ENCODE measurements around the gene PRMT6.

The PRMT6 gene

DNA sequence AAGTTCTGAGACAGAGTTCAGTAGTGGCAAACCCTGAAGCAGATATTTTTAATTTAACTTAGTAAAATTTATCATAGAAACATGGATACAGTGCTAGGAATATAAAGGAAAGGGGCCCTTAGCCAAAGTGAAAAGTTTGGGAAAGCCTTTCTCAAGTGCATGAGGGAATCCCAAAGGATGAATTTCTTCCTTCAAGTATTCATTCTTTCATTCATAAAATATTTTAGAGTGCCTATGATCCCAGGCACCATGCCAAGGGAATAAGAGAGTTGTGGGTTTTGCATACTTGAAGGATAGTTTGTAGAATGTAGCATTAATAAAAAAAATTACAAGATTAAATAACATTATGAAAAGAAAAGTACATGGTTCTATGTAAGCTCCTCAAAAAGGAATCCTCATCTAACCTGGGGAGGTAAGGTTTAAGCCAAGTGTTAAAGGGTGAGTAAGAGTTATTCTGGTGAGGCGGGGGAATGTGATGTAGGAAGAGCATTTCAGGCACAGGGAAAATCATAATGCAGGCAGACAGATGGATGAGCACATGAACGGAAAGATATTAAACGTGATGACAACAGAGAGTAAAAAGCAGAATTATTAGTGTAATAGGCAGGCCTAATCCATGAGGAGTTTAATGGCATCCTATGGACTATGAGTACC lies 44.0 kb downstream of the PRMT6 start:
- H2AFZ ChIP-seq (ENCODE audit: low read length) = no peak overlapping the region
- no peaks in the 10 kb centered on the region for H3K27me3 ChIP-seq (ENCODE audit: control insufficient read depth in 3 of 3, insufficient read depth in 3 of 3, low read depth in 1 of 3, low read length in 3 of 3)
- H3K4me3 ChIP-seq (ENCODE audit: low read length in 2 of 2) = no peak overlapping the region
- no peak overlapping the region for H3K4me2 ChIP-seq (ENCODE audit: insufficient read depth, low read length, poor library complexity, severe bottlenecking)
- no peak overlapping the region for H2BK12ac ChIP-seq (ENCODE audit: low read length)
- H4K91ac ChIP-seq (ENCODE audit: low read depth, low read length, poor library complexity) = no peak overlapping the region
- H3K4ac ChIP-seq (ENCODE audit: low read length) = no peak overlapping the region
- H3K4me1 ChIP-seq (ENCODE audit: control insufficient read depth in 2 of 2, insufficient read depth in 1 of 2, low read depth in 1 of 2, low read length in 2 of 2) = no peaks in the 10 kb centered on the region
- H3K18ac ChIP-seq (ENCODE audit: low read length) = no peak overlapping the region
- no peak overlapping the region for H3K14ac ChIP-seq (ENCODE audit: low read length)
- H2BK120ac ChIP-seq (ENCODE audit: low read depth, low read length) = no peak overlapping the region
- no peak overlapping the region for H3K27ac ChIP-seq (replicated peaks; ENCODE audit: low read length)
- no peaks in the 10 kb centered on the region for H3K36me3 ChIP-seq (replicated peaks in 1 of 2; ENCODE audit: control insufficient read depth in 2 of 2, insufficient read depth in 2 of 2, low read length in 2 of 2)
- H3K23ac ChIP-seq (ENCODE audit: low read depth, low read length, poor library complexity) = no peak overlapping the region
- H2AK5ac ChIP-seq (ENCODE audit: low read depth, low read length) = no peak overlapping the region
- H3K79me1 ChIP-seq (ENCODE audit: low read depth, low read length) = no peaks in the 10 kb centered on the region
- no CpG with 5 or more reads among the region's 3 CpGs for WGBS, 2 donors (ENCODE audit: extremely low coverage in 2 of 2, insufficient read length in 2 of 2, insufficient replicate concordance in 1 of 2)
- no peak overlapping the region for H4K8ac ChIP-seq (ENCODE audit: low read depth, low read length)
- H3K9me3 ChIP-seq (replicated peaks in 1 of 2; ENCODE audit: control insufficient read depth in 2 of 2, insufficient read depth in 1 of 2, low read depth in 1 of 2, low read length in 2 of 2) = no peaks in the 10 kb centered on the region
- no peak overlapping the region for H3K9ac ChIP-seq (ENCODE audit: low read depth, low read length, poor library complexity)
- no peak for DNase-seq (ENCODE audit: low spot score)
- H2BK5ac ChIP-seq (ENCODE audit: low read length) = no peak overlapping the region
- no peak overlapping the region for H2BK15ac ChIP-seq (ENCODE audit: low read length)

DNA sequence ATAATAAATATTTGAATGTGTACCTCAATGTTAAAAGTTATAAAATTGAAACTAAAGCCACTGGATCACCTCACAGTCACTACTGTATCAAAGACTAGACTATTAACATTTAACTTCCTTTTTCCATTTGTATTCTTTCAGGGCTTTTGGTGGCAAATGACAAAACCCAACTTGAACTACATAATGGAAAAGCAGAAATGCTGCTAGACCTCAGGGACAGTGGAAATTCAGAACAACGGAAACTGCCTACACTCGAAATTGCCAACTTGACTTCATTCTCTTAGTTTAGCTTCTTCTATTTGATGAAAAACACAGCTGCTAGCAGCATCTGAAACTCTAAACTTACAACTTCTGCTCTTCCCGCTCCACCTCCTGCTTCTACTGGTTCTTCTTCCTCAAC lies 49.4 kb downstream of the PRMT6 start:
- Histone ChIP-seq H3K14ac (ENCODE audit: low read length) (no peak overlapping the region), H3K9ac (ENCODE audit: low read depth, low read length, poor library complexity) (no peak overlapping the region), H3K4ac (ENCODE audit: low read length) (no peak overlapping the region), H3K27ac (replicated peaks; ENCODE audit: low read length) (no peak overlapping the region), H3K9me3 (replicated peaks in 1 of 2; ENCODE audit: control insufficient read depth in 2 of 2, insufficient read depth in 1 of 2, low read depth in 1 of 2, low read length in 2 of 2) (no peaks in the 10 kb centered on the region), H3K4me3 (ENCODE audit: low read length in 2 of 2) (no peak overlapping the region), H2BK5ac (ENCODE audit: low read length) (no peak overlapping the region), H2BK120ac (ENCODE audit: low read depth, low read length) (no peak overlapping the region), H3K23ac (ENCODE audit: low read depth, low read length, poor library complexity) (no peak overlapping the region), H3K4me1 (ENCODE audit: control insufficient read depth in 2 of 2, insufficient read depth in 1 of 2, low read depth in 1 of 2, low read length in 2 of 2) (peaks cover 0 to 1% of the 10 kb centered on the region in 2 donors), H2AFZ (ENCODE audit: low read length) (no peak overlapping the region), H3K79me1 (ENCODE audit: low read depth, low read length) (no peaks in the 10 kb centered on the region), H2BK12ac (ENCODE audit: low read length) (no peak overlapping the region), H3K18ac (ENCODE audit: low read length) (no peak overlapping the region), H3K4me2 (ENCODE audit: insufficient read depth, low read length, poor library complexity, severe bottlenecking) (no peak overlapping the region), H3K36me3 (replicated peaks in 1 of 2; ENCODE audit: control insufficient read depth in 2 of 2, insufficient read depth in 2 of 2, low read length in 2 of 2) (no peaks in the 10 kb centered on the region), H4K8ac (ENCODE audit: low read depth, low read length) (no peak overlapping the region), H3K27me3 (ENCODE audit: control insufficient read depth in 3 of 3, insufficient read depth in 3 of 3, low read depth in 1 of 3, low read length in 3 of 3) (no peaks in the 10 kb centered on the region), H2BK15ac (ENCODE audit: low read length) (no peak overlapping the region), H2AK5ac (ENCODE audit: low read depth, low read length) (no peak overlapping the region), H4K91ac (ENCODE audit: low read depth, low read length, poor library complexity) (no peak overlapping the region)
- no peak for DNase-seq (ENCODE audit: low spot score)
- WGBS, 2 donors (ENCODE audit: extremely low coverage in 2 of 2, insufficient read length in 2 of 2, insufficient replicate concordance in 1 of 2) = no CpG with 5 or more reads among the region's 3 CpGs

All from neuronal stem cell (in vitro differentiated cells).